ENCODE results near the gene NOP53. TPM values are rescaled to one million over a fixed set of nuclear protein-coding genes. Genes with fewer than 3 reads are reported as not detected.
"Not testable (repeated sequence)": the region's sequence is repeated elsewhere in the genome, so short reads cannot be mapped to it uniquely, and the experiment has no call there.

Gene NOP53
- total RNA-seq, 1 donor from 2014 or later = 183 TPM

DNA sequence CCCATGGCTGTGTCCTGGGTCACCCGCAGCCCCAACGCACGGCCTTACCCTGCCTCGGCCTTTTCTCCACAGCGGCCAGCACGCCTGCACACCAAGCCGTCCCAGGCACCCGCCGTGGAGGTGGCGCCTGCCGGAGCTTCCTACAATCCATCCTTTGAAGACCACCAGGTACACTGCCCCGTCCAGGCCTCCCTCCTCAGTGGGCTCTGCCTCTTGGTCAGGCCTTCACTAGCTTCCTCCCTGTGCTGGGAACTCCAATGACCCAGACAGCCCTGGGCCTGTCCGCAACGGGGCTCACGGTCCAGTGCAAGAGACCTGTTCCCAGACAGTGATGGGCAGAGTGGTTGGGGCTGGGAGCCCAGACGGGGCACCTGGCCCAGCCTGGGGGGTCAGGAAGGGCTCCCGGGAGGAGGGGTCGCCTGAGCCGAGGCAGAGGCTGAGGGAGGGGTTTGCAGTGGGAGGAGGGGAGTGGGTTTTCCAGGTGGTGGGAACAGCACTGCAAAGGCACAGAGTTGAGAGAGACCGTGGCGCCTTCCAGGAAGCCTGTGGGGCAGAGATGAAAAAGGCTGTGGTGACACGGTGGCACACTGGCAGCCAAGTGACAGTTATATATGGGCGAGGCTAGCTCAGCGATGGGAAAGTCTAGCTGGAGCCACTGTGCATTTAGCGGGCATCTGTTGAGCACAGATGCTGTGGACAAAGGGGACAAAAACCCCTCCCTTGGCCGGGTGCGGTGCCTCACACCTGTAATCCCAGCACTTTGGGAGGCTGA is 7.3 kb downstream of the NOP53 start:
- DNase-seq (ENCODE audit: extremely low read depth, low read depth, low spot score) = no peak

DNA sequence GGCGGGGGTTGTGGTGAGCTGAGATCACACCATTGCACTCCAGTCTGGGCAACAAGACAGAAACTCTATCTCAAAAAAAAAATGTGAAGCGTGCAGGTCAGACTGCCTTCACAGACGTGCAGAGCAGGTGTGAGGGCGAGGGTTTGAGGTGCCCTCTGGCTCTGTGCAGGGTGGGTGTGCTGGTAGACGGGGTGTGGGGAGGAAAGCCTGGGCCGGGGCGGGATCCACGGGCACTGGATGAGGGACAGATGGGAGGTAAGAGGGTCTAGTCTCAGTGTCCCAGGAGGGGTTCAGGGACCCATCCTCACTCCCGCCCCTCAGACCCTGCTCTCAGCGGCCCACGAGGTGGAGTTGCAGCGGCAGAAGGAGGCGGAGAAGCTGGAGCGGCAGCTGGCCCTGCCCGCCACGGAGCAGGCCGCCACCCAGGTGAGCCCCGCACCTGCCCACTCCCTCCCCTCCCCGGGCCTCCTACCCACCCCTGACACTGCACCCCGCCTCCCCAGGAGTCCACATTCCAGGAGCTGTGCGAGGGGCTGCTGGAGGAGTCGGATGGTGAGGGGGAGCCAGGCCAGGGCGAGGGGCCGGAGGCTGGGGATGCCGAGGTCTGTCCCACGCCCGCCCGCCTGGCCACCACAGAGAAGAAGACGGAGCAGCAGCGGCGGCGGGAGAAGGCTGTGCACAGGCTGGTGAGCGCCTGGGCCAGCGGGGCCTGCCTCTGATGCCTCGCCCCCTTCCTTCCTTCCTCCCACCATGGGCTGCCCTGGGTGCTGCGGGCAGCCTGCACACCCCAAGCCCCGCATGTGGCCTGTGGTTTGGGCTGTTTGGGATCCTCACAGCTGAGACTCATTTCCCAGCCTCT is 9.1 kb downstream of the NOP53 start:
- DNase-seq (ENCODE audit: extremely low read depth, low read depth, low spot score) = no peak

DNA sequence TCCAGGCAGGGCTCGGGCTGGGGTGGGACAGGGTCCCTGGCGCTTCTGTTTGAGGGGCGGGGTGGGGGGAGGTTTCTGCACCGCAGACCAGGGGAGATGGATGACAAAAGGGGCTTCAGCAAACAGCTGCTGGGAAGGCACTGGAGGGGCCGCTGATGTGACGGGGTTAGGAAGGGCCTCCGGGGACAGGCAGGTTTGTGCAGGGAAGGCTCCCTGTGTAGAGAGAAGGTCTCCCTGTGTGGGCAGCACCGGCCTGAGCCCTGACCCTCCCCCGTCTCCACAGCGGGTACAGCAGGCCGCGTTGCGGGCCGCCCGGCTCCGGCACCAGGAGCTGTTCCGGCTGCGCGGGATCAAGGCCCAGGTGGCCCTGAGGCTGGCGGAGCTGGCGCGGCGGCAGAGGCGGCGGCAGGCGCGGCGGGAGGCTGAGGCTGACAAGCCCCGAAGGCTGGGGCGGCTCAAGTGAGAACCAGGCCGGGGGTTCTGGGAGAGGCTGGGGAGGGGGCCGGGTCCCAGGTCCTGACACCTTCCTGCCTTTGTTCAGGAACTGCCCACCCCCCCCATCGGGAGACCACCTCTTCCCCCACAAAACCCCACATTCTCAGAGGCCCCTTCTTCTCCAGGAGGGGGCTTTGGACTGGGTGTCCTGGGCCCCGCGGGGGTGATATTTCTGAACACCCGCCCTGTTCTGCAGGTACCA is 9.9 kb downstream of the NOP53 start:
- DNase-seq (ENCODE audit: extremely low read depth, low read depth, low spot score) = no peak

DNA sequence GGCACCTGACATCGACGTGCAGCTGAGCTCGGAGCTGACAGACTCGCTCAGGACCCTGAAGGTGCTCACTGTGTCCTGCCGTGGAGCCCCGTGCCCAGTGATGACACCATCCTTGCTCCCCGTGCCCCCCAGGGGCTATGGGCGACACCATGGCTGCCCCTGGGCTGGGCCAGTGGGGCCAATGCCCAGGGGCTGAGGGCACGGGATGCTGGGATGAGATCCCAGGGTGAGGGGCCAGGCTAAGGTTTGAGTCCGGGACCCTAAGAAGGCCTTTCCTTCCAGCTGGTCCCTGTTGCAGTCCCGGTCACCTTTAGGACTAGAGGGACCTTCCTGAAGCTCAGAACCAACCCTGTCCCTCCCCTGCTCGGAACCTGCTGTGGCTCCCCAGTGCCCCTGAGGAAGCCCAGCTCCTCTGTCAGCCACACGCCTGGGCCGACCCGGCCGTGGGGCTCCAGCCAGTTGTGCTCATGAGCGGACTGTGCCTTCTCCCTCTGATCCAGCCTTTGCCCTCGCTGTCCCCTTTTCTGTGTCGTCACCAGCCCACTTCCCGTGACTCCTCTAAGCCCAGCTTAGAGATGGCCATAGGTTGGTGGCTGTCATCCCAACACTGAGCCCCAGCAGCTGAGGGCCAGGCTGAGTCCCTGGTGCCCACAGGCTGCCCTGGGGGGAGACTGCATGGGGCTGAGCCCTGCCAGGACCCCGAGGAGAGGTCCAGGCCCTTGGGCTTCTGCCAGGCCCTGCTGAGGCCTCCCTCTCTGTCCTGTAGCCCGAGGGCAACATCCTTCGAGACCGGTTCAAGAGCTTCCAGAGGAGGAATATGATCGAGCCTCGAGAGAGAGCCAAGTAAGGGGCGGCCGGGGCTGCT is 10.6 kb downstream of the NOP53 start:
- DNase-seq (ENCODE audit: extremely low read depth, low read depth, low spot score) = no peak

DNA sequence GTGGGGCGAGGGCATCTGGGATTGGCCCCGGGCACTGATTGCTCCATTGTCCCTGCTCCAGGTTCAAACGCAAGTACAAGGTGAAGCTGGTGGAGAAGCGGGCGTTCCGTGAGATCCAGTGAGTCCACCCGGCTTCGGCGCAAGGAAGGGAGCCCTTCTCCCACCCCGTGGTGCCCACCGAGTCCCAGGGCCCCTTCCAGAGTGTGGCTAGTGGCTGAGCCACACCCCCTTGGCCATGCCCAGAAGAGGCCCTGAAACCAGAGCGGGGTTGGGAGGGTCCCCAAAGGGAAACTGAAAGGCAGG is 11.2 kb downstream of the NOP53 start:
- DNase-seq (ENCODE audit: extremely low read depth, low read depth, low spot score) = no peak

DNA sequence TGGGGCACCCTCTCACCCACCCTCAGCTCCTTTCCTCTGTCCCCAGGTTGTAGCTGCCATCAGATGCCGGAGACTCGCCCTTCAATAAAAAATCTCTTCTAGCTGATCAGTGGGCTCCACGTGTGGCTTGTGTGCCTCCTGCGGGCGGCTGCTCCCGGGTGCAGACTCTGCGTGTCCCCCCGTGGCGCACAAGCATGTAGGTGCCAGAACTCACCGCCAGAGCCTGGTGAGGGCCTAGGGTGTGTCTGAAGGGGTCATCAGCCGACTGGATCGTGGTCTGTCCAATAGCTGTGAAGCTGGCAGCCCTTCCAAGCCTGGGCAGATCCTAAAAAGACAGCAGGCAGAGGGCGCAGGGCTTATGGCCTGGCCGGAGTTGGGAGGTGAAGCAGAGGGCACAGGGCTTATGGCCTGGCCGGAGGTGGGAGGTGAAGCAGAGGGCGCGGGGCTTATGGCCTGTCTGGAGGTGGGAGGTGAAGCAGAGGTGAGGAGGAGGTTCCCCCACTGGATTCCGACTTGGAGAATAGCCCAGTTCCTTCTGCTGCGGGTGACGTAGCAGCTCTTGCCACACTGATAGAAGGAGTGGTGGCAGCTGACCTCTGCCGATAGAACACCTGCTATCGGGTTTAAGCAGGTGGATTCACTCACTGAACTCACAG is 11.7 kb downstream of the NOP53 start:
- no peak for DNase-seq (ENCODE audit: extremely low read depth, low read depth, low spot score)

DNA sequence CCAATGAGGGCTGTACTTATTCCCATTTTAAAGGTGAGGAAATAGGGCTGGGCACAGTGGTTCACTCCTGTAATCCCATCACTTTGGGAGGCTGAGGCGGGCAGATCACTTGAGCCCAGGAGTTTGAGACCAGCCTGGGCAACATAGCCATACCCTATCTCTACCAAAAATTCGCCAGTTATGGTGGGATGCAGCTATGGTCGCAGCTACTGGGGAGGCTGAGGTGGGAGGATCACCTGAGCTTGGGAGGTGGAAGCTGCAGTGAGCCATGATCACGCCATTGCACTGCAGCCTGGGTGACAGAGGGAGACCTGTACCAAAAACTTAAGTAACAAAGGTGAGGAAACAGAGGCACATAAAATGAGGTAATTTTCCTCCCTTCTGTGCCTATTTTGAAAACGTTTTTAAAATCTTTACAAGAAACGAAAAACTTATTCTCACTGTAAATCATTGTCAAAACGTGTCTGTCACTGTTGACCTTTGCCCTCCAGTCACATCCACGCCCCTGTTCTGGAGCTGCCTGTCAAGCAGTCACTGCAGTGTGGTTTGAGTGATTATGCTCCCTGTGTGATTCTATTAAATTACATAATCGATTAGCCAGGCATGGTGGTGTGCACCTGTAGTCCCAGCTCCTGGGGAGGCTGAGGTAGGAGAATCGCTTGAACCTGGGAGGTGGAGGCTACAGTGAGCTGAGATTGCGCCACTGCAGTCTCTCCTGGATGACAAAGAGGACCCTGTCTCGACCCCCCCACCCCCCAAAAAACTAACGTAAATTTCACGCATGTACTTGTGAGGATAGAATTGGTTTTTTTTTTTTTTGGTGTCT is 12.5 kb downstream of the NOP53 start:
- no peak for DNase-seq (ENCODE audit: extremely low read depth, low read depth, low spot score)

DNA sequence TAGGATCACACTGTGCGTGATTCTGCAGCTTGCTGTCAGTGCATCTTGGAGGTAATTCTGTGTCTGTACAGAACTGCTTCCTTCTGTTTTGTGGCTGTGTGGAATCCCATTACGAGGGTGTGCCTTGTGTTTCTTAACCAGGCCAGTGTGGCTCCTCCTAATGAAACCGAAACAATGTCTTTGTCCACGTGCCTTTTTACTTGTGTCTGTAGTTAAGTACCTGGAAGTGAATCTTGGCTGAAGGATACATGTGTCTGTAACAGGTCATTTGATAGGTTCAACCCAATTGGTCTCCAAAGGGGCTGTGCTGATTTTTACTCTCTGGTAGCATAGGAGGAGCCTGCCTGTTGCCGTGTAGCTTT is 13.1 kb downstream of the NOP53 start:
- DNase-seq (ENCODE audit: extremely low read depth, low read depth, low spot score) = no peak

DNA sequence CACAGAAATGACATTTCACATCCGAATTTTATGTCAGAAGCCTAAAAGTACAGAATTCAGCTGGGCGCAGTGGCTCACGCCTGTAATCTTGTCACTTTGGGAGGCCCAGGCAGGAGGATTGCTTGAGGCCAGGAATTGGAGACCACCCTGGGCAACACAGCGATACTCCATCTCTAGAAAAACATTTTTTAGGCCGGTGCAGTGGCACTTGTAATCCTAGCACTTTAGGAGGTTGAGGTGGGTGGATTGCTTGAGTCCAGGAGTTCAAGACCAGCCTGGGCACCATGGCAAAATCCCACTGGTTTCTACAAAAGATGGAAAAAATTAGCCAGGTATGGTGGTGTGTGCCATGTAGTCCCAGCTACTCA is 15.3 kb downstream of the NOP53 start:
- DNase-seq (ENCODE audit: extremely low read depth, low read depth, low spot score) = no peak

DNA sequence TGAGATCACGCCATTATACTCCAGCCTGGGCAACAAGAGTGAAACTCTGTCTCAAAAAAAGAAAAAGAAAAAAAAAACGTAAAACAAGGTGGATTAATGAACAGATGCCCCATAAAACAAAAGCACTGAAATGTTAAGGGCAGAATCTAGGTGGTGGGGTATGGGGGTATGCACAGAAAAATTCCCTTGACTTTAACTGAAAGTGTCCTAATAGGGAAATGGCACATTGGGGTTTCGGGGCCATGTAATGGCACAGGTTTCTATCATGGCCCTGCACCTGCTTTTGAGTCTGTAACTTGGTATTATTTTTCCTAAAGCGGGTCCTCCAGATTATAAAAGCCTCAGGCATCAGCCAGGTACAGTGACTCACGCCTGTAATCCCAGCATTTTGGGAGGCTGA is 16.2 kb downstream of the NOP53 start:
- no peak for DNase-seq (ENCODE audit: extremely low read depth, low read depth, low spot score)

DNA sequence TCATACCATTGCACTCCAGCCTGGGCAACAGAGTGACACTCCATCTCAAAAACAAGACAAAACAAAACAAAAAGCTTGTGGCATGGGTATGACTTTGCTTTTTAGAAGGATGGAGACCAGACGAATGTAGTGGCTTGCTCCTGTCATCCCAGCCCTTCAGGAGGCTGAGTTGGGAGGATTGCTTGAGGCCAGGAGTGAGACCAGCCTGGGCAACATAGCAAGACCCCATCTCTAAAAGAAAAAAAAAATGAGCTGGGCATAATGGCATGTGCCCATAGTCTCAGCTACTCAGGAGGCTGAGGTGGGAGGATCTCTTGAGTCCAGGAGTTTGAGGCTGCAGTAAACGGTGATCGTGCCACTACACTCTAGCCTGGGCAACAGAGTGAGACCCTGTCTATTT is 16.8 kb downstream of the NOP53 start:
- no peak for DNase-seq (ENCODE audit: extremely low read depth, low read depth, low spot score)

DNA sequence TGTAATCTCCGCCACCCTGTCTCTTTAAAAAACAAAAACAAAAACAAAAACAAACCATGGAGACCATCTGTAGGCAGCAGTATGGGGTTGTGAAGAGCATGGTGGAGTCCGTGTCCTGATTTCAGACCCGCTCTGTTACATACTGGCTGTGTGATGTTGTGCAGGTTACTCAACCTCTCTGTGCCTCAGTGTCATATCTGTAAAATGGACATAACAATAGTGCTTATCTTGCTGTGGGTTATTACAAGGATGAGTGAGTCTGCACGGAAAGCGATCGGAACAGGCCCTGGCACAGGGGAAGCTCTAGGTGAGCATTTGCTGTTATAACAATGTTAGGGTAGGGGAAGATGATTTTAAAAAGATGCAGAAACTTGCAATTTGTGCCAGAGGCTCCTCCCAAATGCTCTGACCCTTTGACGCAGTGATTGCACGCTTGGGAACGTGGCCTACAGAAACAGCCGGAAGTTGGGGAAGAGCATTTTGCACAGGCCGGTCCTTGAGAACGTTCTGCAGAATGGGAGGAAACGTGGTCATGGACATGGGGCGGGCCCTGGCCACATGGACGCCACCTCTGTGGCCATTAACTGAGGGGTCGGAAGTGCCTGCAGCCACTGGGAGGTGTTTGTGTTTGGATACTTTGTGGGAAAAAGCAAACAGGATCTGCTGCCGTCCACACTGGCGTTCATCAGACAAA is 17.4 kb downstream of the NOP53 start:
- no peak for DNase-seq (ENCODE audit: extremely low read depth, low read depth, low spot score)

DNA sequence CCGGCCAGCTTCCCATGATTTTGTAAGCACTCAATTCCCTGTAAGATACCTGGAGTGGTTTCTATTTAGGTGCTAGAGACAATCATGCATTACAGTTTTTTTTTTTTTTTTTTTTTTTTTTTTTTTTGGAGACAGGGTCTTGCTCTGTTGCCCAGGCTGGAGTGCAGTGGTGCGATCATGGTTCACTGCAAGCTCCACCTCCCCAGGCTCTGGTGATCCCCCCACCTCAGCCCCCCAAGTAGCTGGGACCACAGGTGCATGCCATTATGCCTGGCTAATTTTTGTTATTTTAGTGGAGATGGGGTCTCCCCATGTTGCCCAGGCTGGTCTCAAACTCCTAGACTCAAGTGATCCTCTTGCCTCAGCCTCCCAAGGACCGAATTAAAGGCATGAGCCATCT is 19.4 kb downstream of the NOP53 start:
- DNase-seq (ENCODE audit: extremely low read depth, low read depth, low spot score) = not testable (repeated sequence)

DNA sequence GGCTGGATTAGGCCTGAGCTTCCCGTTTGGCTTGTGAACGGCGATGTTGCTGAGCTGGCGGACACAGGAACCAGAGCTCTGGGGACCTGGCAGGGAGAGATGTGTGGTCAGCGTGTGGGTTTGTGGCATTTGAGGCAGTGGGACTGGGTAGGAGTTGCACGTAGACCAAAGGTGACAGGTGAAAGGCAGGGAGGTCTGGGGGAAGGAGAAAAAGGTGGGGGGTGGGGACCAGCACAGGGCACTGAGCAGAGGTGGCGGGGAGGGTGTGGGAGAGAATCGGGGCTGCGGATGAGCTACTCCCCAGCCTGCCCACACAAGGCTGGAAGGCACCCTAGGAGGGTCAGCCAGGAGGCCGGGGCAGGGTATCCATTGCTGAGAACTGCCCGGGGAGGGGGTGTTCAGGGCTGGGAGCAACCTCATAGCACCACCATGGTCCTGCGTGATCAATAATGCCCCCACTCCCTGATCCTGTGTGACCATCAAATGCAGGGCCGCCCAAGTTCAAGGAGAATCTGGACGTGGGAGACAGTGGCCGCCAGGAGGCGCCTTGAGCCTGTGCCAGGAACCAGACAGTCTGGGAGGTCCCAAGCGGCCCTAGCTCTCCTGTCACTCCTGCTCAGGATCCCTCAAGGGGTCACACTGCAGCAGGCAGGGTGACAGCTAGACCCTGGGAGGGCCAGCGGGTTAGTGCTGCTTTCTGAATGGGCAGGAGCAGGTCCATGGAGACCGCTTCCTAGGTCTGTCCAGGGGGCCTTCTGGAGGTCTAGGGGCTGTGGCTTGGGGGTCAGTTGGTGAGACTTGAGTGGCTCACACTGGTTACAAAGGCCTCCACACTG is 20.4 kb downstream of the NOP53 start:
- no peak for DNase-seq (ENCODE audit: extremely low read depth, low read depth, low spot score)

DNA sequence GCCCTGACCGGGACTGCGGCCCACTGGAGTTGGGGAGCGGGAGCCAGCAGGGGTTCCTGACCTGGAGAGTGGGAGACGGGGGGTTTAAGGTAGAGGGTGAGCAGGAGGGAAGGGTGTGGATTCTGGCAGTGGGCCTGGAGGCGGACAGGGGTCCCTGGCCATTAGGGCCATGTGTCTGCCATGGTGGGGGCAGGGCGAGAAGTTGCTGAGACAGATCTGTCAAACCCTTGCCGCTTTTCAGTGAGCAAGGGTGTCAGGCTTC is 20.9 kb downstream of the NOP53 start:
- no peak for DNase-seq (ENCODE audit: extremely low read depth, low read depth, low spot score)

DNA sequence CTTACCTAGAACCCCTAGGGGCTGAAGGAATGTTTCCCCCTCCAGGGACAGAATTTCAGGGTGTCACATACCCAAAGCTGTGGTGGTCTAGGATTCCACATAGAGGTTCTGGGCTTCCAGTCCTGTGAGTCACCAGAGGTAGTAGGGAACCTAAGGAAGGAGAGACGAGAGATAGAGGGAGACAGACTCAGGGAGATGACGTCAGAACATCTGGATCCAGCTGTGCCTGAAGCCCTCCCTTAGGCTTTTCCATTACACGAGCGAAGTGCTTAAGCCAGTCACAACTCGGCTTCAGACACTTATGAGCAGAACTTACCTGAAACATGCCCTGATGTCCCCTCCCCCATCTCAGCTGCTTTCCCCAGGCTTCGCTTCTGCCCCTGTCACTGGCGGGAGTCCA is 21.3 kb downstream of the NOP53 start:
- no peak for DNase-seq (ENCODE audit: extremely low read depth, low read depth, low spot score)

DNA sequence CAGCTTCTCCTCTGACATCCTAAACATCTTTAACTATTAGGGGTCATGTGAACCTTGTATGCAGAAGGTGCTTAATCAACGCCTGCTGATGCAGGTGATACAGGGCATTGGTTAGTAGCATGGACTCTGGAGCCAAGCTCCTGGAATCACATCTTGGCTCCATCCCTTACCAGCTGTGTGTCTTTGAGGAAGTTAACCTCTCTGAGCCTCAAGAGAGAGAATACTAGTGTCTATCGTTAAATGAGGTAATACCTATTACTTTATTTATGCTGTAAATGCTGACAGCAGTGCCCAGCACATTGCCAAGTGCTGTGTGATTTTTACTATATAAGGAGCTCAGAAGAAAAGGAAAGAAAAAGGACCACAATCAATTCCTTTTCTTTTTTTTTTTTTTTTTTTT is 22.0 kb downstream of the NOP53 start:
- DNase-seq (ENCODE audit: extremely low read depth, low read depth, low spot score) = no peak

DNA sequence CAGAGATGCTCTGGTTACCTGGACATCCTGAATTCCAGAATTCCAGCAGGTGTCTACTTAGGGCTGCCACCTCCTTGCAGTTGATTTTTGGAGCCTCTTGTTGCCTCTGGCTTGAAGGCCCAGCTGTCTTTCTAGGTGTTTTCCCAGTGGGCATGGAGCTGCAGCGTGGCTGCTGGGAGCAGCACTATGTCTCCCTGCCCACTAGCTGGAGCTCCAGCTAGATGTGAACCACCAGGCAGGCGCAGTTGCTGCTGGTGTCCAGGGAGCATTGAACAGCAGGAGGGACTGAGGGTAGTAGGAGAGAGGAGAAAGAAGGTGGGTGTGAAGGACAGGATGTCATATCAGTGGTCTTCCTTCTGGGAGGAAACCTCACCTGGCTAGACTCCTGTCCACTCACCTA is 23.3 kb downstream of the NOP53 start:
- DNase-seq (ENCODE audit: extremely low read depth, low read depth, low spot score) = no peak
